Astrocyte (in vitro differentiated cells and primary cell): ENCODE data around the gene WDR35.

Experiments used
- EZH2 ChIP-seq: IDR thresholded peaks from 2 replicates; pipeline ENCODE4 v1.6.1; 2012; ENCODE audit warnings: mild to moderate bottlenecking, low read length, inconsistent platforms; ENCODE audit not compliant: insufficient read depth
- TF ChIP-seq, protein P1 (sequence below): IDR thresholded peaks from 2 replicates; pipeline ENCODE4 v1.5.1; 2011; ENCODE audit warnings: low read depth, mild to moderate bottlenecking, inconsistent platforms, low read length, moderate library complexity; ENCODE audit not compliant: insufficient read depth

DNA sequence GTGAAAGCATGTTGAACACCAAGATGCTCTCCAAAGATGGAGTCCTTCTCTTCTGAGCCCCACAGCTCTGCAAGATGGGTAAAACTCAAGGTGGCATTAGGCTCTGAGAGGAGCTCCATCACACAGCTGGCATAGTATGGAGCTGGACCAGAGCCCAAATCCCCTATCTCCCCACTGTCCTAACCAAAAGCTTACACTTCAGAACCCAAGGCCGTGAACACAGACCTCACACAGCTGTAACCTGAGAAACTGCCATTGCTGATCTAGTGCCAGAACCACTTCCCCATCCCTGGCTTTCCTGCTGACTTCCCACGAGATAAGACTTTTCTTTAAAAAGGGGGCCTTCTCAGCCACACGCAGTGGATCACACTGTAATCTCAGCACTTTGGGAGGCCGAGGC is 113.2 kb downstream of the WDR35 start:
- TF ChIP-seq, protein P1, sequence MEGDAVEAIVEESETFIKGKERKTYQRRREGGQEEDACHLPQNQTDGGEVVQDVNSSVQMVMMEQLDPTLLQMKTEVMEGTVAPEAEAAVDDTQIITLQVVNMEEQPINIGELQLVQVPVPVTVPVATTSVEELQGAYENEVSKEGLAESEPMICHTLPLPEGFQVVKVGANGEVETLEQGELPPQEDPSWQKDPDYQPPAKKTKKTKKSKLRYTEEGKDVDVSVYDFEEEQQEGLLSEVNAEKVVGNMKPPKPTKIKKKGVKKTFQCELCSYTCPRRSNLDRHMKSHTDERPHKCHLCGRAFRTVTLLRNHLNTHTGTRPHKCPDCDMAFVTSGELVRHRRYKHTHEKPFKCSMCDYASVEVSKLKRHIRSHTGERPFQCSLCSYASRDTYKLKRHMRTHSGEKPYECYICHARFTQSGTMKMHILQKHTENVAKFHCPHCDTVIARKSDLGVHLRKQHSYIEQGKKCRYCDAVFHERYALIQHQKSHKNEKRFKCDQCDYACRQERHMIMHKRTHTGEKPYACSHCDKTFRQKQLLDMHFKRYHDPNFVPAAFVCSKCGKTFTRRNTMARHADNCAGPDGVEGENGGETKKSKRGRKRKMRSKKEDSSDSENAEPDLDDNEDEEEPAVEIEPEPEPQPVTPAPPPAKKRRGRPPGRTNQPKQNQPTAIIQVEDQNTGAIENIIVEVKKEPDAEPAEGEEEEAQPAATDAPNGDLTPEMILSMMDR = no peak
- no peak for TF ChIP-seq EZH2
